DOHH2 (cell line): ENCODE data around the gene MAP7D2.

ENCODE experiments used
- H3F3A ChIP-seq: fragments of 200-600 bp; sonication (generic), shearing (Covaris generic); 2 replicates; pipeline ENCODE4 v1.6.0; 2016; ENCODE audit warnings: antibody characterized with exemption, mild to moderate bottlenecking; ENCODE audit not compliant: control insufficient read depth, insufficient read depth
- H3K27ac ChIP-seq: fragments of 200-600 bp; sonication (generic); 2 replicates; pipeline ENCODE4 v1.5.1; 2014; ENCODE audit warnings: low read depth, mild to moderate bottlenecking, low read length, moderate library complexity
- H3K27me3 ChIP-seq: fragments of 200-600 bp; sonication (generic); 2 replicates; pipeline ENCODE4 v1.6.1; 2014; ENCODE audit warnings: mild to moderate bottlenecking, low read length, mixed read lengths; ENCODE audit not compliant: control insufficient read depth
- H3K36me3 ChIP-seq: fragments of 200-600 bp; sonication (generic); 2 replicates; pipeline ENCODE4 v1.6.1; 2014; ENCODE audit warnings: mild to moderate bottlenecking, low read length, moderate library complexity, mixed read lengths; ENCODE audit not compliant: control insufficient read depth
- H3K4me1 ChIP-seq: fragments of 200-600 bp; sonication (generic); 2 replicates; pipeline ENCODE4 v1.6.1; 2014; ENCODE audit warnings: mild to moderate bottlenecking, low read length, mixed read lengths; ENCODE audit not compliant: control insufficient read depth
- H3K4me2 ChIP-seq: fragments of 200-600 bp; sonication (generic); 2 replicates; pipeline ENCODE4 v1.6.0; 2014; ENCODE audit warnings: mild to moderate bottlenecking, low read length, moderate library complexity
- H3K4me3 ChIP-seq: fragments of 200-600 bp; sonication (generic); 2 replicates; pipeline ENCODE4 v1.5.1; 2014; ENCODE audit warnings: mild to moderate bottlenecking, low read length, mixed read lengths
- H3K79me2 ChIP-seq: fragments of 200-600 bp; sonication (generic); 2 replicates; pipeline ENCODE4 v1.6.1; 2014; ENCODE audit warnings: mild to moderate bottlenecking, low read length, mixed read lengths; ENCODE audit not compliant: control insufficient read depth
- H3K9me2 ChIP-seq: fragments of 200-600 bp; sonication (generic); replicated peaks from 2 replicates; pipeline ENCODE4 v1.6.1; 2014; ENCODE audit warnings: mild to moderate bottlenecking, low read length, mixed read lengths; ENCODE audit not compliant: control insufficient read depth
- H3K9me3 ChIP-seq: fragments of 200-600 bp; sonication (generic); 2 replicates; pipeline ENCODE4 v1.6.1; 2014; ENCODE audit warnings: antibody characterized with exemption, low read length, mixed read lengths; ENCODE audit not compliant: control insufficient read depth, insufficient read depth
- H4K20me1 ChIP-seq: fragments of 200-600 bp; sonication (generic); 2 replicates; pipeline ENCODE4 v1.6.0; 2014; ENCODE audit warnings: low read depth, mild to moderate bottlenecking, antibody characterized with exemption, low read length, moderate library complexity; ENCODE audit not compliant: control insufficient read depth, insufficient read depth
- EZH2phosphoT487 ChIP-seq: fragments of 200-600 bp; sonication (generic); IDR thresholded peaks from 2 replicates; pipeline ENCODE4 v1.6.1; 2017; ENCODE audit warnings: borderline replicate concordance, mild to moderate bottlenecking, antibody characterized with exemption, low read length, moderate library complexity, mixed read lengths
- TF ChIP-seq, protein P1 (sequence below): fragments of 200-600 bp; sonication (generic); IDR thresholded peaks from one replicate; pipeline ENCODE4 v1.5.1; 2014; ENCODE audit warnings: antibody characterized with exemption, mild to moderate bottlenecking, low read depth, low read length; ENCODE audit not compliant: poor library complexity, severe bottlenecking

MAP7D2 gene

GRCh38 chrX:20149326-20149725 lies 32.6 kb upstream of the MAP7D2 start:
- no peak for TF ChIP-seq EZH2phosphoT487
- TF ChIP-seq, protein P1, sequence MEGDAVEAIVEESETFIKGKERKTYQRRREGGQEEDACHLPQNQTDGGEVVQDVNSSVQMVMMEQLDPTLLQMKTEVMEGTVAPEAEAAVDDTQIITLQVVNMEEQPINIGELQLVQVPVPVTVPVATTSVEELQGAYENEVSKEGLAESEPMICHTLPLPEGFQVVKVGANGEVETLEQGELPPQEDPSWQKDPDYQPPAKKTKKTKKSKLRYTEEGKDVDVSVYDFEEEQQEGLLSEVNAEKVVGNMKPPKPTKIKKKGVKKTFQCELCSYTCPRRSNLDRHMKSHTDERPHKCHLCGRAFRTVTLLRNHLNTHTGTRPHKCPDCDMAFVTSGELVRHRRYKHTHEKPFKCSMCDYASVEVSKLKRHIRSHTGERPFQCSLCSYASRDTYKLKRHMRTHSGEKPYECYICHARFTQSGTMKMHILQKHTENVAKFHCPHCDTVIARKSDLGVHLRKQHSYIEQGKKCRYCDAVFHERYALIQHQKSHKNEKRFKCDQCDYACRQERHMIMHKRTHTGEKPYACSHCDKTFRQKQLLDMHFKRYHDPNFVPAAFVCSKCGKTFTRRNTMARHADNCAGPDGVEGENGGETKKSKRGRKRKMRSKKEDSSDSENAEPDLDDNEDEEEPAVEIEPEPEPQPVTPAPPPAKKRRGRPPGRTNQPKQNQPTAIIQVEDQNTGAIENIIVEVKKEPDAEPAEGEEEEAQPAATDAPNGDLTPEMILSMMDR = no peak

GRCh38 chrX:20147561-20147960 lies 30.9 kb upstream of the MAP7D2 start:
- H3K9me2 ChIP-seq = no peaks in the 10 kb centered on the region
- no peaks in the 10 kb centered on the region for H3F3A ChIP-seq
- peaks cover 9% of the 10 kb centered on the region; the same call in 1 of the 2 replicates for H3K4me1 ChIP-seq
- H4K20me1 ChIP-seq = no peaks in the 10 kb centered on the region
- H3K4me2 ChIP-seq = no peak overlapping the region
- TF ChIP-seq EZH2phosphoT487 = no peak
- TF ChIP-seq, protein P1 = no peak
- H3K27me3 ChIP-seq = no peaks in the 10 kb centered on the region
- no peaks in the 10 kb centered on the region for H3K36me3 ChIP-seq
- no peaks in the 10 kb centered on the region for H3K79me2 ChIP-seq
- H3K27ac ChIP-seq = no peak overlapping the region
- H3K9me3 ChIP-seq = no peaks in the 10 kb centered on the region
- H3K4me3 ChIP-seq = no peak overlapping the region

More at GRCh38 chrX:20149326-20149725, 32.6 kb upstream of the MAP7D2 start:
- H4K20me1 ChIP-seq = no peaks in the 10 kb centered on the region
- no peaks in the 10 kb centered on the region for H3K9me2 ChIP-seq
- no peak overlapping the region for H3K27ac ChIP-seq
- no peaks in the 10 kb centered on the region for H3K79me2 ChIP-seq
- H3K4me3 ChIP-seq = no peak overlapping the region
- no peaks in the 10 kb centered on the region for H3K27me3 ChIP-seq
- no peaks in the 10 kb centered on the region for H3K9me3 ChIP-seq
- no peaks in the 10 kb centered on the region for H3F3A ChIP-seq
- H3K4me2 ChIP-seq = no peak overlapping the region
- H3K4me1 ChIP-seq = peaks cover 4% of the 10 kb centered on the region; the same call in 1 of the 2 replicates
- peaks cover 3% of the 10 kb centered on the region for H3K36me3 ChIP-seq

GRCh38 chrX:20144491-20144890 lies 27.8 kb upstream of the MAP7D2 start:
- Histone ChIP-seq H3K79me2 (peaks cover 21% of the 10 kb centered on the region), H3K4me1 (peaks cover 20% of the 10 kb centered on the region), H3K36me3 (peaks cover 19% of the 10 kb centered on the region), H3K9me3 (no peaks in the 10 kb centered on the region), H4K20me1 (peaks cover 12% of the 10 kb centered on the region; the same call in 1 of the 2 replicates), H3K9me2 (no peaks in the 10 kb centered on the region), H3K4me3 (no peak overlapping the region), H3K27ac (no peak overlapping the region), H3K27me3 (no peaks in the 10 kb centered on the region), H3F3A (no peaks in the 10 kb centered on the region), H3K4me2 (no peak overlapping the region)
- no peak for TF ChIP-seq EZH2phosphoT487
- TF ChIP-seq, protein P1 = no peak
